IPS-18c (cell line): ENCODE results near the gene PHIP.
A peak's percentile ranks its signal among the peaks of the same experiment; 100 is the strongest.

ENCODE experiments used
- H3K4me3 ChIP-seq: 2 replicates; pipeline ENCODE4 v1.7.0; 2013; ENCODE audit warnings: low read depth, mild to moderate bottlenecking, low read length, moderate library complexity; ENCODE audit not compliant: insufficient read depth
- H3K9me3 ChIP-seq: one replicate; pipeline ENCODE4 v1.6.1; 2013; ENCODE audit warnings: mild to moderate bottlenecking, low read length, moderate library complexity; ENCODE audit not compliant: control insufficient read depth, insufficient read depth

Gene PHIP

DNA sequence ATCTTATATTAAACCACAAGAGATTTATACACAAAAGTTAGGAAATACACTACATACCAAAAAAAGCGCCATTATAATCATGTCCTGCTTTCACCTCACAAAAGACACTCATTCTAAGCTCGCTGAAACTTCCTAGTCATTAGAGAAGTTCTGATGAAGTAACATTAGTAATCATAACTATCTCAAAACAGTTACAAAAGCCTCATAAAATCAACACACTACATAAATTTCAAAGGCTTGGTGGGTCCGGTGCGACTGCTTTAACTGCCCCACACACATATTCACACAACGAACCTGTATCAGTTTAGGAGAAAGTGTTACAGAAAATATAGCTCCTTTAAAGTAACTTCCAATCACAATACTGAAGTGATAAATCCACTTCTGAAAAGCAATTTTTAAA is 1.9 kb downstream of the PHIP start:
- H3K9me3 ChIP-seq = no peaks in the 10 kb centered on the region
- peak overlapping the region; percentile 57 for H3K4me3 ChIP-seq

- Histone ChIP-seq H3K9me3 (no peaks in the 10 kb centered on the region), H3K4me3 (no peak overlapping the region)
Observed at GRCh38 chr6:79073888-79074287, 4.2 kb downstream of the PHIP start.

GRCh38 chr6:79072640-79073181 is 5.3 kb downstream of the PHIP start:
- no peaks in the 10 kb centered on the region for H3K9me3 ChIP-seq
- H3K4me3 ChIP-seq = no peak overlapping the region

DNA sequence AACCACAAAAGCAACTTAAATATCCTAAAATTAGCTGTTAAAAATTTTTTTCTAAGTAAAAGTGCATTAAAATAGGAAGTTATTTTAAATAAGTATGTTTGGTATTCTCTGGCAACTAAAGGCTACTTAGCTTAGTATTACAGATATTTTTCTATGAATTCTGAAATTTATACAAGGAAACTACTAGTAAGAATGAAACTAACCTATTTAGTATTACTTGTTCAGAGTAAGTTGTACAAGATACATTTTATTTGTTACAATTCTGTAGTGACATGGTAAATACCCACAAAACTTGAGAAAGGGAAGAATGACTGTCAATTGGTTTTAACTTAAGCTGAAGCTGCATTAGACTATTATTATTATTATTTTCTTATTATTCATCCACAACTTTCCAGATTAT is 6.5 kb downstream of the PHIP start:
- no peak overlapping the region for H3K4me3 ChIP-seq

GRCh38 chr6:79070206-79070825 is 7.7 kb downstream of the PHIP start:
- H3K4me3 ChIP-seq = no peak overlapping the region
- no peaks in the 10 kb centered on the region for H3K9me3 ChIP-seq

More for the DNA sequence above, 6.5 kb downstream of the PHIP start:
- H3K9me3 ChIP-seq = no peaks in the 10 kb centered on the region

GRCh38 chr6:79066828-79067227 is 11.2 kb downstream of the PHIP start:
- H3K4me3 ChIP-seq = no peak overlapping the region
- H3K9me3 ChIP-seq = no peaks in the 10 kb centered on the region

GRCh38 chr6:79066330-79066729 is 11.7 kb downstream of the PHIP start:
- Histone ChIP-seq H3K4me3 (no peak overlapping the region), H3K9me3 (no peaks in the 10 kb centered on the region)

- Histone ChIP-seq H3K4me3 (no peak overlapping the region), H3K9me3 (no peaks in the 10 kb centered on the region)
Observed at GRCh38 chr6:79065232-79065631, 12.8 kb downstream of the PHIP start.

GRCh38 chr6:79064635-79065034 is 13.4 kb downstream of the PHIP start:
- H3K4me3 ChIP-seq = no peak overlapping the region
- H3K9me3 ChIP-seq = no peaks in the 10 kb centered on the region

DNA sequence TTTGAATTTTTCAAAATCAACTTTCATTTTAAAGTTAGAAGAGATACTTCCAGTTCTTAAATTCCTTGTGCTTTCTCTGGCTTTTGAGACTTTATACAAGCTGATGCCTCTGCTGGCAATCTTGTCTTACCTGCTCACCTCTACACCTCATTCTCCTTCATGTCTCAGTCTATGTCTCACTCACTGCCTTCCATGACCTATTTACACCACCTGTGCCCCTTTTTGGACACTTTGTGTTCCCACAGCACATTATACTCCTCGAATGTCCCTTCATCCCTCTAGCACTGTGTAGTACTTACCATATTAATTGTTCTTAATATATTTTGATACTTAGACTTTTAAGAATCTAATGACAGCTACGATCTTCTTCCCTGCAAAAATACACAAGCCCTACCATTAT is 15.3 kb downstream of the PHIP start:
- no peaks in the 10 kb centered on the region for H3K9me3 ChIP-seq
- H3K4me3 ChIP-seq = no peak overlapping the region

DNA sequence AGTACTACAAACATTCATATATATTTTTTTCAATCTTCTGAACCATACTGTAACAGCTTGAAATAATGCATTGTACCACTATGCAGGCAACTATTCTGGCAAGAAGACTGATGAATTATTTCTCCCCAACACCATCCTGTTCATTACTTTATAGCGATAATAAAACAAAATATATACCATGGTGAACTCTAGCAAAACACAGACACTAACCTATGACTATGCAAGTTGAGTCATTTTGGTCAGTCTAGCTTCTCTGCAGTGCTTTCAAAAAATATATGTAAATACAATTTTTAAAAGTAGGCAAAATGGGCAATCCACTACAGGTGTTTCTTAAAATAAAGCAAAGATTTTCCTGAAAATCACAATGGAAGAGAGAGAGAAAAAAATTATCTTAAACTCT is 20.3 kb downstream of the PHIP start:
- H3K4me3 ChIP-seq = no peak overlapping the region
- H3K9me3 ChIP-seq = no peaks in the 10 kb centered on the region

GRCh38 chr6:79056226-79056625 is 21.8 kb downstream of the PHIP start:
- Histone ChIP-seq H3K9me3 (no peaks in the 10 kb centered on the region), H3K4me3 (no peak overlapping the region)

- H3K4me3 ChIP-seq = no peak overlapping the region
- no peaks in the 10 kb centered on the region for H3K9me3 ChIP-seq
Observed at GRCh38 chr6:79048611-79049010, 29.4 kb downstream of the PHIP start.

- Histone ChIP-seq H3K9me3 (no peaks in the 10 kb centered on the region), H3K4me3 (no peak overlapping the region)
Observed at GRCh38 chr6:79047072-79047471, 31.0 kb downstream of the PHIP start.

DNA sequence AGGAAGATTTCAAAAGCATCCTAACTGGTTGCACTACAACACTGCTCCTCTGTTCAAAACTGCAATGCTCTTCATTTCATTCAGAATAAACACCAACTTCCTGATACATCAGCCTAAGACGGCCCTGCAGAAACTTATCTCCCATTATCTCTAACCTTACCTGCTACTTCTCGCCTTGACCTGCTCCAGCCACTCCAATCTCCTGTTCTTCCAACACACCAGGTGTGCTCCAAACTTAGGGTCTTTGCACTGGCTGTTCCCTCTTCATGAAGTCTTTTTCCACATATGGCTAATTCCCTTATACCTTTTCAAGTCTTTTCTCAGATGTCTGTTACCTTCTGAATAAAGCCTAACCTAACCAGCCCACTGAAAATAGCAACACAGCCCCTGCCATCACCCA is 32.1 kb downstream of the PHIP start:
- no peaks in the 10 kb centered on the region for H3K9me3 ChIP-seq
- no peak overlapping the region for H3K4me3 ChIP-seq

DNA sequence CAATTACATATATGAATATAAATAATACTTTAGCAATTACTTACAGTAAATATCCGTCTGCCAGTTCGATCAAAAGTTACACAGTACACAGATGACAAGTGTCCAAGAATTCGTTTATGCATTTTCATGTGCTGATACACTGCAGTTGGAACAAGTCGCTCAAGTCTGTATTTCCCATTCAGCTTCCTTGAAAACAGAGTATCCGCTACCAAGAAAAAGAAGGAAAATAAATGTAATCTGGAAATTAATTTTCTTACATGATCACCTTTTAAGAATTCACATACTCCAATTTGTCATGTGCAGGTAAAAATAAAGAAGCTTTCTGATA is 35.3 kb downstream of the PHIP start:
- no peaks in the 10 kb centered on the region for H3K9me3 ChIP-seq
- no peak overlapping the region for H3K4me3 ChIP-seq

GRCh38 chr6:79042088-79042798 is 35.8 kb downstream of the PHIP start:
- Histone ChIP-seq H3K4me3 (no peak overlapping the region), H3K9me3 (no peaks in the 10 kb centered on the region)

DNA sequence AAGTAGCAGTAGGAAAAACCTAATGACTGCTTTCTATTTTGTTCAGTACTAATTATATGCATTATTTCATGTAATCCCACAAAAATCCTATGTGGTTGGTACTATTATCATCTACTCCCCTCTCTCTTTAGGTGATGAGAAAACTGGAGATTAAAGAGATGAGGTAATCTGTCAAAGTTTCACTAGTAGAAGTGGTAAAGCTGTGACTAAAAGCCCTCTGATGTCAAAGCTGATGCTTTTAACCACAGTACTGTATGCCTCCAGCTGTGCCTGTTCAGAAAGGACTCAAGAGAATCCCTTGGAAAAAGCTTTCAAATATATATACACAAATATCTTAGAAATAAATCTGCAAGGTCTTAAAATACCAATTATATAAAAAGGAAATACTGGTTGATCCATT is 38.0 kb downstream of the PHIP start:
- Histone ChIP-seq H3K4me3 (no peak overlapping the region), H3K9me3 (no peaks in the 10 kb centered on the region)

GRCh38 chr6:79038061-79038460 is 40.0 kb downstream of the PHIP start:
- H3K4me3 ChIP-seq = no peak overlapping the region

More at GRCh38 chr6:79038061-79038460, 40.0 kb downstream of the PHIP start:
- H3K9me3 ChIP-seq = no peaks in the 10 kb centered on the region
